ENCODE results near the gene SH3RF3.

DNA sequence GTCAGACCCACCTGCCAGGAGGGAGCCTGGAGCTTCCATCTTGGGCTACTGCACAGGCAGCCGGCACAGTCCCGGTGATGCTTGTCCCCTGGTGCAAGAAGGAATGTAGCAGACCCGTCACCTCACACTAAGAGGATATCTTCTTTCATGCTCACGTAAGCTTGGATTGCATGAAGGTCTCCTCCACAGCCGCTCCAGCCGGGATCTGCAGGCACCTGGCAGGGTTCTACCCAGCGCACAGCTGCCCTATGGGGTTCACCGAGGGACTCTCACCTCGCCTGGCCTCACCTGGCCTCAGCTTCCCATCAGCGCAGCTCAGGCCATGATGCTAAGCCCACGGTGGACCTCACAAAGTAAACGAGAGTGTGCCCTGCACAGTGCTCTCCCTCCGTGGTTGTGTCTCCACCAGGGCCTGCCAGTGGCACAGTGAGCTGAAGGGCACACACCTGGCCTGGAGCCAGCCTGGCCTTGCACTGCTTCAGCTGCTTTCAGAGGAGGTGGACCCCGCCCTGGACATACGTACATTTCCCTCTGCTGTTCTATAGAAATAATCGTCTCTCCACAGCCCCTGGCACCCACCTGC lies 245.6 kb downstream of the SH3RF3 start:
- TF ChIP-seq POLR2AphosphoS5 (IDR thresholded peaks at IDR 0.05; ENCODE audit: low read depth, low read length) (no peak), CTCF (IDR thresholded peaks at IDR 0.05) (no peak), TCF7L2 (IDR thresholded peaks at IDR 0.05; ENCODE audit: low read depth, low read length) (no peak), SIN3A (IDR thresholded peaks at IDR 0.05; ENCODE audit: borderline replicate concordance, insufficient read depth, low read depth, low read length) (no peak)
- TF ChIP-seq, protein P1, sequence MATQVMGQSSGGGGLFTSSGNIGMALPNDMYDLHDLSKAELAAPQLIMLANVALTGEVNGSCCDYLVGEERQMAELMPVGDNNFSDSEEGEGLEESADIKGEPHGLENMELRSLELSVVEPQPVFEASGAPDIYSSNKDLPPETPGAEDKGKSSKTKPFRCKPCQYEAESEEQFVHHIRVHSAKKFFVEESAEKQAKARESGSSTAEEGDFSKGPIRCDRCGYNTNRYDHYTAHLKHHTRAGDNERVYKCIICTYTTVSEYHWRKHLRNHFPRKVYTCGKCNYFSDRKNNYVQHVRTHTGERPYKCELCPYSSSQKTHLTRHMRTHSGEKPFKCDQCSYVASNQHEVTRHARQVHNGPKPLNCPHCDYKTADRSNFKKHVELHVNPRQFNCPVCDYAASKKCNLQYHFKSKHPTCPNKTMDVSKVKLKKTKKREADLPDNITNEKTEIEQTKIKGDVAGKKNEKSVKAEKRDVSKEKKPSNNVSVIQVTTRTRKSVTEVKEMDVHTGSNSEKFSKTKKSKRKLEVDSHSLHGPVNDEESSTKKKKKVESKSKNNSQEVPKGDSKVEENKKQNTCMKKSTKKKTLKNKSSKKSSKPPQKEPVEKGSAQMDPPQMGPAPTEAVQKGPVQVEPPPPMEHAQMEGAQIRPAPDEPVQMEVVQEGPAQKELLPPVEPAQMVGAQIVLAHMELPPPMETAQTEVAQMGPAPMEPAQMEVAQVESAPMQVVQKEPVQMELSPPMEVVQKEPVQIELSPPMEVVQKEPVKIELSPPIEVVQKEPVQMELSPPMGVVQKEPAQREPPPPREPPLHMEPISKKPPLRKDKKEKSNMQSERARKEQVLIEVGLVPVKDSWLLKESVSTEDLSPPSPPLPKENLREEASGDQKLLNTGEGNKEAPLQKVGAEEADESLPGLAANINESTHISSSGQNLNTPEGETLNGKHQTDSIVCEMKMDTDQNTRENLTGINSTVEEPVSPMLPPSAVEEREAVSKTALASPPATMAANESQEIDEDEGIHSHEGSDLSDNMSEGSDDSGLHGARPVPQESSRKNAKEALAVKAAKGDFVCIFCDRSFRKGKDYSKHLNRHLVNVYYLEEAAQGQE (IDR thresholded peaks at IDR 0.05; ENCODE audit: insufficient read depth in 1 of 2, low read depth in 2 of 2, low read length in 1 of 2) = no peak

Measured in Panc1 (cell line).